HG03520 (cell line): Measurements from ENCODE around the gene LMNTD2.

Experiments
- ATAC-seq: cut with Tn5 transposase; IDR thresholded peaks from one replicate; pipeline ENCODE4 v1.9.1; 2021; ENCODE audit warnings: mild to moderate bottlenecking, moderate library complexity; ENCODE audit not compliant: unreplicated experiment

LMNTD2 gene

GRCh38 chr11:535519-536454 is 24.8 kb downstream of the LMNTD2 start, which contains the start of gene HRAS:
TSS of gene HRAS (minus strand) at chr11:535576.
- peak; percentile 67 for ATAC-seq

GRCh38 chr11:535210-535518 is 25.4 kb downstream of the LMNTD2 start:
- ATAC-seq: no peak

- ATAC-seq: no peak
These were observed 25.9 kb downstream of the LMNTD2 start for GRCh38 chr11:534396-535209.

- no peak for ATAC-seq
These were observed 26.7 kb downstream of the LMNTD2 start for GRCh38 chr11:533586-534395.

GRCh38 chr11:532986-533585 is 27.5 kb downstream of the LMNTD2 start:
- ATAC-seq: no peak

- no peak for ATAC-seq
These were observed 28.0 kb downstream of the LMNTD2 start for GRCh38 chr11:532527-532985.

GRCh38 chr11:531919-532526 is 28.5 kb downstream of the LMNTD2 start:
- no peak for ATAC-seq

- no peak for ATAC-seq
These were observed 29.3 kb downstream of the LMNTD2 start for GRCh38 chr11:530960-531831.

- ATAC-seq: no peak
These were observed 30.7 kb downstream of the LMNTD2 start for GRCh38 chr11:529728-530411.

GRCh38 chr11:528815-529727 is 31.5 kb downstream of the LMNTD2 start:
- ATAC-seq: no peak

- no peak for ATAC-seq
These were observed 32.2 kb downstream of the LMNTD2 start for GRCh38 chr11:528166-528814.

GRCh38 chr11:526192-526591 is 34.3 kb downstream of the LMNTD2 start:
- ATAC-seq: no peak

- no peak for ATAC-seq
These were observed 39.3 kb downstream of the LMNTD2 start for GRCh38 chr11:521177-521688.

- no peak for ATAC-seq
These were observed 39.9 kb downstream of the LMNTD2 start for GRCh38 chr11:520428-521176.

- peak; percentile 76 for ATAC-seq
These were observed 41.9 kb downstream of the LMNTD2 start for GRCh38 chr11:518463-519202.
